ENCODE measurements around the gene PPP2R5A. TPM values are rescaled to one million over a fixed set of nuclear protein-coding genes. Genes with fewer than 3 reads are reported as not detected.

PPP2R5A gene
- total RNA-seq, 1 donor from 2014 or later: 33.9 TPM

DNA sequence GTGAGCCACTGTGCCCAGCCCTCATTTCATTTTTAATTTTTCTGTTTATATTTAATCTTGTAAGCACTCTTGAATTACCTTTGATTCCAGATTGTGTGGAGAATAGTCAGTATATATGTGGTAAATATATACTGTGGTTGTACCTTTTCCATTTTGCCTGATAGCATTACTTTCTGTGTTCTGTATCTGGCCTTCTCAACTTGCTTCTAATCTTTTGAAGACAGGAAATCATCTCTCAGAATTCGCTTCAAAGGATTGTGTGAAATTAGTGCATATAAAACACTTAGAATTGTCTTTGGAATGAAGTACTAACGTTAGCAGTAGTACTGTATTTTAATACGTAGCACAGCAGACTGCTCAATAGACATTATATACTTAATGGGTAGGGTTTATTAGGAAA is 37.9 kb downstream of the PPP2R5A start:
- DNase-seq (ENCODE audit: extremely low spot score in 2 of 2): no peak

GRCh38 chr1:212326541-212326940 is 41.3 kb downstream of the PPP2R5A start:
- TF ChIP-seq, protein P1, sequence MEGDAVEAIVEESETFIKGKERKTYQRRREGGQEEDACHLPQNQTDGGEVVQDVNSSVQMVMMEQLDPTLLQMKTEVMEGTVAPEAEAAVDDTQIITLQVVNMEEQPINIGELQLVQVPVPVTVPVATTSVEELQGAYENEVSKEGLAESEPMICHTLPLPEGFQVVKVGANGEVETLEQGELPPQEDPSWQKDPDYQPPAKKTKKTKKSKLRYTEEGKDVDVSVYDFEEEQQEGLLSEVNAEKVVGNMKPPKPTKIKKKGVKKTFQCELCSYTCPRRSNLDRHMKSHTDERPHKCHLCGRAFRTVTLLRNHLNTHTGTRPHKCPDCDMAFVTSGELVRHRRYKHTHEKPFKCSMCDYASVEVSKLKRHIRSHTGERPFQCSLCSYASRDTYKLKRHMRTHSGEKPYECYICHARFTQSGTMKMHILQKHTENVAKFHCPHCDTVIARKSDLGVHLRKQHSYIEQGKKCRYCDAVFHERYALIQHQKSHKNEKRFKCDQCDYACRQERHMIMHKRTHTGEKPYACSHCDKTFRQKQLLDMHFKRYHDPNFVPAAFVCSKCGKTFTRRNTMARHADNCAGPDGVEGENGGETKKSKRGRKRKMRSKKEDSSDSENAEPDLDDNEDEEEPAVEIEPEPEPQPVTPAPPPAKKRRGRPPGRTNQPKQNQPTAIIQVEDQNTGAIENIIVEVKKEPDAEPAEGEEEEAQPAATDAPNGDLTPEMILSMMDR (IDR thresholded peaks at IDR 0.05): no peak
- TF ChIP-seq POLR2A (IDR thresholded peaks at IDR 0.05): no peak
- TF ChIP-seq POLR2AphosphoS5 (IDR thresholded peaks at IDR 0.05; ENCODE audit: insufficient read depth in 1 of 2, low read depth in 1 of 2): no peak
- intact Hi-C loops (cut with DNase I): no loop called here
- H3K9me3 ChIP-seq: no peaks in the 10 kb centered on the region
- H3K36me3 ChIP-seq: no peaks in the 10 kb centered on the region
- H3K4me3 ChIP-seq: no peak overlapping the region
- no peaks in the 10 kb centered on the region for H3K27me3 ChIP-seq
- no peak overlapping the region for H3K27ac ChIP-seq
- H3K4me1 ChIP-seq: no peaks in the 10 kb centered on the region
- DNase-seq (ENCODE audit: extremely low spot score in 2 of 2): no peak

More for the DNA sequence above, 37.9 kb downstream of the PPP2R5A start:
- Histone ChIP-seq H3K27me3 (no peaks in the 10 kb centered on the region), H3K36me3 (no peaks in the 10 kb centered on the region), H3K4me3 (no peak overlapping the region), H3K27ac (no peak overlapping the region), H3K9me3 (no peaks in the 10 kb centered on the region), H3K4me1 (peaks cover 1% of the 10 kb centered on the region)
- TF ChIP-seq POLR2AphosphoS5 (IDR thresholded peaks at IDR 0.05; ENCODE audit: insufficient read depth in 1 of 2, low read depth in 1 of 2): no peak
- TF ChIP-seq, protein P1 (IDR thresholded peaks at IDR 0.05): no peak
- no peak for TF ChIP-seq POLR2A (IDR thresholded peaks at IDR 0.05)
- intact Hi-C loops (cut with DNase I): no loop called here

DNA sequence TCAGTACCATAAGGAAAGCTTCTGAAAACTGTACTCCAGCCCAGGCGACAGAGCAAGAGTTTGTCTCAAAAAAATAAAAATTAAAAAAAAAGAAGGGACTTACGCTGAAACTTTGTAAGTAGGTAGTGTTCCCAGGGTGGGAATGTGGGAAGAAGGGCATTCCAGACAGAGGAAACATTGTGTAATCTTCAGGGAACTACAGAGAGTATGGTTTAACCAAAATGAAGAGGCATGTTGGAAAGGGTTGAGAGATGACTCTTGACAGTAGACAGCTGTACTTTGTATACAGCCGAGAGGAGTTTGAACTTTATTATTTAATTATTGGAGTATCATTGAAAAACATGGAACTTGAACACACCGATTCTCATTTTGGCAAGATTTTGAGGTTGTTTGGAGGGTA is 43.0 kb downstream of the PPP2R5A start:
- Histone ChIP-seq H3K9me3 (no peaks in the 10 kb centered on the region), H3K4me1 (no peaks in the 10 kb centered on the region), H3K27ac (no peak overlapping the region), H3K27me3 (no peaks in the 10 kb centered on the region), H3K4me3 (no peak overlapping the region), H3K36me3 (no peaks in the 10 kb centered on the region)
- intact Hi-C loops (cut with DNase I): no loop called here
- TF ChIP-seq POLR2AphosphoS5 (IDR thresholded peaks at IDR 0.05; ENCODE audit: insufficient read depth in 1 of 2, low read depth in 1 of 2) (no peak), POLR2A (IDR thresholded peaks at IDR 0.05) (no peak)
- TF ChIP-seq, protein P1 (IDR thresholded peaks at IDR 0.05): no peak
- DNase-seq (ENCODE audit: extremely low spot score in 2 of 2): no peak

- H3K9me3 ChIP-seq: no peaks in the 10 kb centered on the region
- TF ChIP-seq POLR2A (IDR thresholded peaks at IDR 0.05) (no peak), POLR2AphosphoS5 (IDR thresholded peaks at IDR 0.05; ENCODE audit: insufficient read depth in 1 of 2, low read depth in 1 of 2) (no peak)
- TF ChIP-seq, protein P1 (IDR thresholded peaks at IDR 0.05): no peak
- peaks cover 0 to 8% of the 10 kb centered on the region in 2 donors for H3K36me3 ChIP-seq
- no peaks in the 10 kb centered on the region for H3K4me1 ChIP-seq
- no peaks in the 10 kb centered on the region for H3K27me3 ChIP-seq
- no peak overlapping the region for H3K4me3 ChIP-seq
- intact Hi-C loops (cut with DNase I): no loop called here
- H3K27ac ChIP-seq: no peak overlapping the region
- no peak for DNase-seq (ENCODE audit: extremely low spot score in 2 of 2)
Observed at GRCh38 chr1:212329105-212329504, 43.9 kb downstream of the PPP2R5A start.

- Histone ChIP-seq H3K27ac (no peak overlapping the region), H3K27me3 (no peaks in the 10 kb centered on the region), H3K4me3 (no peak overlapping the region), H3K36me3 (peaks cover 0 to 20% of the 10 kb centered on the region in 2 donors), H3K9me3 (no peaks in the 10 kb centered on the region), H3K4me1 (no peaks in the 10 kb centered on the region)
- intact Hi-C loops (cut with DNase I): no loop called here
- TF ChIP-seq, protein P1 (IDR thresholded peaks at IDR 0.05): no peak
- TF ChIP-seq POLR2AphosphoS5 (IDR thresholded peaks at IDR 0.05; ENCODE audit: insufficient read depth in 1 of 2, low read depth in 1 of 2) (no peak), POLR2A (IDR thresholded peaks at IDR 0.05) (no peak)
- no peak for DNase-seq (ENCODE audit: extremely low spot score in 2 of 2)
Observed at GRCh38 chr1:212341090-212341489, 55.9 kb downstream of the PPP2R5A start.
